GM23248 (cell line): ENCODE results near the gene C1QA.

Source experiments
- EZH2 ChIP-seq: fragments of 200-600 bp; sonication (generic); IDR thresholded peaks from 2 replicates; pipeline ENCODE4 v1.6.1; 2018; ENCODE audit warnings: antibody characterized with exemption, mild to moderate bottlenecking; ENCODE audit not compliant: insufficient read depth, poor library complexity, severe bottlenecking
- EZH2phosphoT487 ChIP-seq: fragments of 200-600 bp; sonication (generic); IDR thresholded peaks from 2 replicates; pipeline ENCODE4 v1.6.1; 2018; ENCODE audit warnings: antibody characterized with exemption, moderate library complexity, mild to moderate bottlenecking, low read depth; ENCODE audit not compliant: insufficient read depth

DNA sequence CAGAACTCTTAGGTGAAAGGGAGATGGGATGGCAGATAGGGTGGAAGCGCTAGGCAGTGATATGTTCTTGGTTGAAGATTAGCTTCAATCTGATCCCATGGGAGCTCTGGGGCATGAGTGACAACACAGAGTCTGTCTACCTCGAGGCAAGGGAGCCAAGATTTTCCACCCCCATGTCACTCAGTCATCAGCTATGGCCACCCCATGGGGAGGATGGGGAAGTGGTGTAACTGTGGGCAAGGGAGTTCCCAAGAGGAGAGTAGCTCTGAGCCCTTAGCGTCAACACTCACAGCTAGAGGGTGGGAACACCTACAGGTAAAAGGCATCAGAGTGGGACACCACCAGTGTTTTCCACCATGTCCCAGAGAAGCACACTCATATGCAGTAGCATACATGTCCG, 30.3 kb upstream of the C1QA start:
- TF ChIP-seq EZH2 (no peak), EZH2phosphoT487 (no peak)
